HG03280 (cell line): ENCODE measurements around the gene PTPRE.

Experiments
- ATAC-seq: cut with Tn5 transposase; IDR thresholded peaks from one replicate; pipeline ENCODE4 v1.9.1; 2021; ENCODE audit warnings: mild to moderate bottlenecking, moderate library complexity; ENCODE audit not compliant: unreplicated experiment

Gene PTPRE

GRCh38 chr10:127949831-127950230, 42.9 kb downstream of the PTPRE start:
- ATAC-seq, result no peak

GRCh38 chr10:127951861-127952574, 45.1 kb downstream of the PTPRE start:
- no peak for ATAC-seq

GRCh38 chr10:127952575-127952869, 45.6 kb downstream of the PTPRE start:
- ATAC-seq, result no peak

- ATAC-seq, result no peak
These were observed 46.0 kb downstream of the PTPRE start for GRCh38 chr10:127952918-127953317.

- ATAC-seq, result no peak
These were observed 47.0 kb downstream of the PTPRE start for GRCh38 chr10:127953876-127954275.

DNA sequence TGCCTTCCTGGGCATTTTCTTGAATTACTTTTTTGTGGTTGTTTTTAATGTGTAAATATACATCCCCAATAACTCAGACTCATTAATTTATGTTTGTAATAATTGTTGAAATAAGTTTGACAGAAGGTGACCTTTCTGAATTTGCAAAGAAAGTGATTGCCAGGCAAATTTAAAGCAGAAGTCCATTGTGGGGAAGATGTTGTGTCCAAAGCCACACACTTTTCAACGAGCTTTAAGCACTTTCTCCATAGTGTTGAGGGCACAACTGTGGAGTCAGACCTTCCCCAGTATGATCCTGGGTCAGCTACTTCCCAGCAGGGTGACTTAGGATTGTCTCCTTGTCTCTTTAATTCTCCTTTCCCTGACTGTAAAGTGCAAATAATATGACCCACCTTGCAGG, 52.5 kb downstream of the PTPRE start:
- ATAC-seq, result no peak

DNA sequence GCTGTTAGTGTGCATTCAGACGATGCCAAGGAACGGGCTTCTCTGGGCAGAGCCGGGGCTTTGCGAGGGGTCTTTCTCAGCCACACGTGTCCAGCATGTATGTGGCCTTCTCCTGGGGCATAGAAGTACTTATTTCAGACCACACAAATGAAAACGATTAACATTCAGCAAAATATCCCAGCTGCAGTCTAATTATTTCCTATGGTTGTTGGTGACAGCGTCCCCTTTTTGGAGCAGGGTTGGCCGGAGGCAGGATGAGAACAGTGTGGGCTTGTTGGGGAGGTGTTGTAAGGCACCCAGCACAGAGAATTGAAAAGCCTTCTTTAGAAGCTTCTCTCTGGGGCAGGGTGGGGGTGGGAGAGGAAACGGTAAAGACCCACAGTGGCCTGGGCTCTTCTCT, 54.2 kb downstream of the PTPRE start:
- no peak for ATAC-seq

GRCh38 chr10:127962205-127962604, 55.3 kb downstream of the PTPRE start:
- no peak for ATAC-seq

DNA sequence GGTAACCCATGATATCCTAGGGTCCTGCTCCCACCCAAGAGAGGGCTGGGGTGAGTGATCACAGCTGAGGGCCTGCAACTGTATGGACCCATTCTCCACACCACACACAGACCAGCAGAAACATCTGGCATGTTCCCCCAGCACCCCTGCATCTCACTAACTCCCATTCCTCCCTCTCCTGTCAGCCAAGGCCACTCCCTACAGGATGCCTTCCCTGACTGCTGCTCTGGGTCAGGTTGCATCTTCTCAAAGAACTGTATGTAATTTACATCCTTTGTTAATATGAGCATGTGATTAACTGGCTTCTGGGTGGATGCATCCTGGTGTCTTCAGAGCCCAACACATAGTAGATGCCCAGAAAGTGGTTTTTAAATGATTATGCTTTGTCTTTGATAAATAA, 56.2 kb downstream of the PTPRE start:
- no peak for ATAC-seq

GRCh38 chr10:127964621-127965020, 57.7 kb downstream of the PTPRE start:
- no peak for ATAC-seq

DNA sequence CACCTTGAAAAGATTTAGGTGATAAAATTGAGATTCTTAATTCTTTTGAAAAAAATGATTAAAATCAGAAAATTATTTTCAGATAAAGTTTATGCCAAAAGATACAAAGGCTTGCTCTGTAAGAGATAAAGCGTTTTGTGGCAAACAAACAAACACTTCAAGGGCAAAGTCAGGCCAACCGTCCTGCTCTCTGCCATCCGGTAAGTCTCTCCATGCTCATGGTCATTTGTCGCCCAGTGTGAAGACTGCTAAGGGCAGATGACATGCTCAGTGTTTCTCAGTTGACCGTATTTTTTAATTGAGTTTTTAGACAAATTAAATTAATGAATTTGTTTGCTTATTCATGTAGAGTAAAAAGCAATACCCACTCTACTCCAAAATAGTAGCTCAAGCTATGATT, 60.0 kb downstream of the PTPRE start:
- no peak for ATAC-seq

DNA sequence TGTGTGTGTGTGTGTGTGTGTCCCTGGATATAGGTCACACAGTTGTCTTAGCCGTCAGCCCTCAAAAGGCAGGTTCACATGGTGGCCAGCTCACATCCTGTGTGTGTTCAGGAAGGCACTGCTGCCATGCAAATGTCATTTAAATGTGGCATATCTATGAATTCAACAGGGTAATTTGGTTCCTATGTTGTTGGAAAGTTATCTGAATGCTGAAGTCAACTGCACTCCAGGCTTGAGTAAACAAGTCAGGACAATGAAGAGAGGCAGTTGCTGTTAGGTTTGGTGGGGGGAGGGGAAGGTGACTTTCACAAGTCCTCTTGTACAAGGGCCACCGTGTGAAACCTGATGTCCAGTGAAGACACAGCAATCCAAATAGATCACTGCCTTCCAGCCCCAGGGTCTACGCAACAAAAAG, 61.1 kb downstream of the PTPRE start:
- ATAC-seq, result no peak

- no peak for ATAC-seq
These were observed 61.8 kb downstream of the PTPRE start for GRCh38 chr10:127968659-127969058.

DNA sequence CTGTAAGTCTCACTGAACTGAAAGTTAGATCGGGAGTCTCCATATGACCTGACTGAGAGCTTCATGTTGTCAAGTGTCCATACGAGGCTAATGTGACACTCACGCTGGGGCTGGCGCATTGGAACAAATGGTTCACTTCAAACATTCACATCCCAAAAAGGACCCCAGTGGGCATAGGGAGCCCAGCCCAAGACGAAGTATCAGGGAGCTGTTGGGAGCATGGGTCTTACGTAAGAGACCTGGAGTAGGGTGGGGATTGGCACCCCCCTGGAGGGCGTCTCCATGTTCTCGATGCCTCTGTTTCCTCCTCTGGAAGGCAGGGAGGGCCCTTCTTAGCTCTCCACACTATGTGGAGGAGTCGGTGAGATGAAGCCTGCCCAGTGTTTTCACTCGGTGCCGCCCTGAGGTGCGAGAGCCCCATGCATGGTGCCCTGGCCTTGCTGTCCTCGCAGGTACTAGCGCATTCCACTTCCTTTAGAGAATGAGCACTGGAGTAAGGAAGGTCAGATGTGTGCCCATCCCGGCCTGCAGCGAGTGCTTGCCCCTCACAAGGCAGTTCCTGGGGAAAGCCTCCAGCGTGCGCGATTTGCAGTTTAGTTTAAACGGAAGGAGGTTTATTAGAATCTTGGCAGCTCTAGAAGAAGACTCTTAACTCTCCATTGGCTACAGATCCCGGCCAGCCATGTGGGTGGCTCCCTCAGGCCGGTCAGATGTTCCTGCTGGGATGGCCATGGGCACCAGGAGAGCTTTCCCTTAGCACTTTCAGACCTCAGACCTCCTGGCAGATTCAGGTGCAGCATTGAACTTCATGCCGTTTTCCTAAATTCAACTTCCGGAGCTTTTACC, 64.4 kb downstream of the PTPRE start:
- no peak for ATAC-seq

DNA sequence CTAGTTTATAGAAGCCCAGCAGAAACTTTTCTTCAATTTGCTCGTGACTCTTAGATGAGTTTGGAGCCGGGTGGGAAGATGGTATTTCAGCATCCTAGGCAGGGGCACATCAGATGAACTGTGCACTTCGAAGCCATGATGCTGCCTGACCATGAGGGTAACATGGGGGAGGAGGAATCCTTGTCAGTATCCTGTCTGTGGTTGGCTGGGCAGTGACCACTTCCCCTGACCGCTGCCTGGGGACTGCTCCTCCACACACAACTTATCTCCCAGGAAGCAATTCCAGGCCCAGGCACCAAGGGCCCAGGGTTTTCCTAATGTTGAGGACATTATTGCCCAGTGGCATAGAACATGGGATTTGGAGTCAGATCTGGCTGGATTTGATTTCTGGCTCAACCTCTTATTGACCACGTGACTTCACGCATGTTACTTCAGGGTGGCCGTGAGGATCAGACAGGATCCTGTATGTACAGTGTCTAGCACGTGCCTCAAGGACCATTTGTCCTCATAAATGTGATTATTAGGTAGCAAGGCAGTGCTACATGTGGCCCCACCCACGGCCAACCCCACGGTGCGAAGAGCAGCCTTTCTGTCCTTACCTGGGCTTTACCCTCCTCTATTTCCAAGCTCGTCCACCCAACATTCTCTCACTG, 65.2 kb downstream of the PTPRE start:
- no peak for ATAC-seq

DNA sequence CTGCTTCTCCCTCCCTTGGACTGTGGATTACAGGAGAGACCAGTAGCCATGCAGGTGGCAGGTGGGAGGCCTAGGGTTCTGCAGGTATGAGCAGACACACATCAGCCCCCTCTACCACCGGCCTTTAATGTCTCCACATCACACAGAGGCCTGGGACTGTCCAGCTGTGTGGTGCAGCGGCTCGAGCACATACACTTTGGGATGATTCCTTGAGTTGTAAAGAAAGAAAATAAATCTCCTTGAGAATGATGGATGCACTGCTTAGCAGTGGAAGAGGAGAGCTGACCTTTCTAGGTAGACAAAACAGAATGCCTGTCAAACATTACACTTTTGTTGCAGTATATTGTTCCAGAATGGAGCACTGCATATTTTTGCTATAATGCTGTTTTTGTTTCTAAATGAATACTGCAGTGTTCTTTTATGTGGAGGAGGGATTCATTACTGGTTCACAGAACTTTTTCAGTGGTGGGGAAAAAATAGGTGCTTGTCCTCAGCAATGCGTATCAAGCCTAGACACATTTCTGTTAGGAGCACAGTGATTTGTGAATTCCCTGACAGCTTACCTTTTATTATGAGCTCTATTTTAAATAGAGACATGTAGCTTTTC, 66.0 kb downstream of the PTPRE start:
- ATAC-seq, result no peak

DNA sequence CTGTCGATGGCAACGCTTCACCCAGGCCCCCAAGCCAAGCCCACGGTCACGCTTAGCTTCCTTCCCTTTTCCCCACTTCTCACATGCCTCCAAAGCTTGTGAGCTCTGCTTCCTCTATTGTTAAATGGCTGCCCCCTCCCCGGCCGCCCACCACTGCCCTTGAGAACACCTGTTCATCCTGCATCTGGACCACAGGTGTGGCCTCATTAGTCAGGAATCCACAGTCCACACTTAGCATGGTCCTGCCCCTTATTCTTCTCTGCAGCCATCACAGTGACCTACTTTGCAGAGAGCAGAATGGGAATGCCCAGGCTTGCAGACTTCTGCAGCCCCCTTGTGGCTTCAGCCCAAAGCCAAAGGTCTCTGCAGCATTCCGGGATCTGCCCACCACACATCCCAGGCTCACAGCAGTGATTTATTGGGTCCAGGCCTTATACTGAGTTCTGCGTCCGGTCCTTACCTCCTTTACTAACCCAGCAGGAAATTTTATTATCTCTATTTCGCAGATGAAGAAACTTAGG, 66.9 kb downstream of the PTPRE start:
- no peak for ATAC-seq

DNA sequence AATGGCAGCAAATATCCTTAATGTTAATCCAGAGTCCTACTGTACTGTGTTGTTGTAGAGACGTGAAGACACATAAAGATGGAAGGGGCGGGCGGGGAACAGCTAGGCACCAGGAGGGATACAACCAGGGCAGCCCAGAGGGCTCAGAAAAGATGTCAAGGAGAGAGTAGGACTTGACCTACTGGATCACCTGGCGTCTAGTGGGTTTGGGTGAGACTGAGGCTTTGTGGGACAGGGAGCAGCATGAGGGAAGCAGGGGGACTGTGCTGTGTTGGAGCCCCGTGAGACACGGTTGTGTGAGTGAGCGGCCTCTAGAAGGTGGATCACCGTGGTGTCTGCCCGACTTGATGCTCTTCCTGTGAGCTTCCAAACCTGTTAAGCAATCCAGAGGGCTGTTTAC, 68.0 kb downstream of the PTPRE start:
- no peak for ATAC-seq

- ATAC-seq, result no peak
These were observed 69.4 kb downstream of the PTPRE start for GRCh38 chr10:127976286-127976685.

DNA sequence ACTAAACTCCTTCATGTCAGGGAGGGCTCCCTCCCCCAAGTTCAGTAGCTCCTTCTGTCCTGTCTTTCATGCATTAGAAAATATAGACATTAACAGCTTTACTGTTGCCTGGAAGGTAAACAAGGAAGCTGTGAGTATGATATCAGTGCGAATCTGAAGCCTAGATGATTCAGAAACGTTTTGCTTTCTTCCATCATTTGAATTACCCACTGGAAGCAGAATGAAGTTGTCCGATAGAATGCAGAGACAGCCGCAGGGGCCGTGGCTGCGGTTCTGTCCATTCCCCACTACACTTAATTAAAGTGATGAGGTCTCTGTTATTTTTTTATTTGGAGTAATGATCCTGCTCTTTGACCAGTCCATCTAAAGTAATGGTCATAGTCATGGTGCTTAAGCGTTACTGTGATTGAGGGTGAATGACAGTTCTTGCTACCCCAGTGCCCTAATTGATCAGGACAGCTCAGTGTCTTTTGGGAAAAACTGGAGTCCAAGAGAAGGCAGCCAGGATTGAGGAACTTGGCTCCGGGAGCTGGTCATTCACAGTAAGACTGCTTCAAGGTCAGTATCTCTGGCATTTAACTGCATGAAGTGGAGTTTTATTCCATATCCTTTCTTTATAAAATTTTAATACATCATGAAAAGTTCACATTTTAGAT, 69.9 kb downstream of the PTPRE start:
- no peak for ATAC-seq
